NCI-H2029 treated with DMSO at 0.1 percent for 48 hours (cell line): ENCODE data around the gene NKRF.
A peak's percentile ranks its signal among the peaks of the same experiment; 100 is the strongest.

Experiments
- DNase-seq: peaks from one replicate; lab custom pipeline; 2025; lab: John Stamatoyannopoulos, UW

Gene NKRF

DNA sequence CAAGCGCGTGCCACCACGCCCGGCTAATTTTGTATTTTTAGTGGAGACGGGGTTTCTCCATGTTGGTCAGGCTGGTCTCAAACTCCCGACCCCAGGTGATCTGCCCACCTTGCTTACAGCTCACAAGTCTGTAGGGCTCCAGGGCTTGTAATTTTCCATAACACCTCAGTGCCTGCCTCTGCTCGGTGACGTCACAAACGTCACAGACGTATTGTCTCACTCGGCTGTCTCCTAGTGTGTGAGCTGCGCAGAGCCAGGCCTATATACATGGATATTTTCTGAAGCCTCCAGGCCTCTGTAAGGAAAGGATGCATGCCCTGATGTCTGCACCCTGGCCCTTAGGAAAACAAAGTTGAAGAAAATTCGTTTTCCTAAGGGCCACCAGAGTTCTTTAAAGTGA lies 8.6 kb upstream of the NKRF start:
- DNase-seq: no peak

DNA sequence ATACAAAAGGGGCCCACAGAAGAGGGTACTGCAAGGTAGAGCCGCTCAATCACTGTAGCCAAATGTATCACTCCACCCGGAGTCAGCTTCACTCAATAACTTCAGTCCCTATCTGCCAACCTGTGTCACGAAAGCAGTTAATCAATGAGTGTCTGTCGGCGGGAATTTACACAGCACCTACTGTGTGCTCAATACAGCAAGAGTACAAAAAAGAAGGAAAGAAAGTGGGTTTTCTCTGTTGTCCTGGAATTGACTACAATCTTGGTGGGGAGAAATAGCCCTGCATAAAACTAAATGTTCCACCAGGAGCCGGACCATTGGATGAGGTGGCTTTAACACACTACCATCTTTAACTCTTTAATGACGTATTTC lies 780 bp upstream of the NKRF start:
- no peak for DNase-seq

DNA sequence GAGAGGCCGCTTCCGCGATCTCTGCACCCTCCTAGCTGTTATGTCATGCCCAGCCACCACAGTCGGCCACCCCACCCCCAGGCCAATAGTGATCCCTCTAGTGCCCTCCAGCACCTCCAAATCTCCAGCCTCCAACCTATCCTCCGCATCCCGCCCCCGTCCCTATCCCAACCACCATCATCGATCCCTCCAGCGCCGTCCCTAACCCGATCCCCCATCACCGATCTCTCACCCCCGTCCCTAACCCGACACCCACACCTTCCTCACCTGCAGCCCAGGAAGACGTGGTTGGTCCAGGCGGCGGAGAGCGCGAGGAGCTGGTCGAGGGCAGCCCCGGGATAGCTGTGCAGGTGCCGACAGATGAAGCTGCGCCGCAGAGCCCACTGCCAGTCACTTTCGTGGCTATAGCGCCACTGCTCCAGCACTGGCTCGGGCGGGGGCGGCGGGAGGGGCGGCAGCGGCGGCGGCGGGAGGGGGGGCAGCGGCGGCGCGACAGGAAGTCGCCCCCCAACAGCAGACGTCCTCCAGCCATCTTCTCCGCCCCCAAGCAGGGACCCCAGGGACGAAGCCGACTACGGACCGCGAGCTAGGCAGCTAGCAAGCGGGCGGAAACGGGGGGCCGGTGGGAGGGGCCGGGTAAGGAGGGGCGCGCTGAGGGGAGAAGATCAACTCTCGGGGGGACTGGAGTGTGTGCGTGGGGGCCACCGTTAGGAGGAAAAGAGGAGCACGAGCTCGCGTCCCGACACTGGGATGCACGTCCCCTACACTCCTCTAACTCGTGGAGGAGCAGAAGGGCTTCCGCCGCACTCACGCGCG lies 552 bp downstream of the NKRF start:
- no peak for DNase-seq

DNA sequence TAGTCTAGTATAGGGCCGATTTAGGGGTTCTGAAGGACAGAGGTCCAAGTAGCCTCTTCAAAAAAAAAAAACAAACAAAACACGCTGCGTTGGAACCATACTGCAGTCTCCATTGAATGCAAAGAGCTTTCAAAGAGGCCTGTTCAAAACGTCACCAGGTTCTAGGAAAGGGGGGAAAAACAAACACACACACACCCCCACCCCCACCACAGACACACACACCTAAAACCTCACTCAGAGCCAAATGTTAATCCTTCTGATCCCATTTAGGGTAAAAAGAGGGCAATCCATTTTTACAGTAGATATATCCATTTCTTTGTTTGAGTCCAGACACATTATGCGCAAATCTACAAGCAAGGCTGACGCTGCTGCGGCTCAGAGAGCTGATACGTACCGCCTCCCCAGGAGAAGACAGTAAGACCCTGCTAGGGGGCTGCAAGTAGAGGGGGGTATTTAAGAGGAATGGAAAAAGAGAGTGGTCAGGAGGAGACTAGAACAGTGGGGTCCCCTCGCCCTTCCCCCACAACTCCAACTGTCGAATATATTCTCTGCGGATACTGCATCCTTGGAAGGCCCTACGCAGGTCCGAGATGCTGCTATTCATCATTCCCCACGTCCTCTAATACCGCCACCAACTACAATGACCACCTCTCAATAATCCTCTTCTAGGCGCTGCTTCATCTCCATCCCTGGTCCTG lies 1.3 kb downstream of the NKRF start:
- DNase-seq: no peak

DNA sequence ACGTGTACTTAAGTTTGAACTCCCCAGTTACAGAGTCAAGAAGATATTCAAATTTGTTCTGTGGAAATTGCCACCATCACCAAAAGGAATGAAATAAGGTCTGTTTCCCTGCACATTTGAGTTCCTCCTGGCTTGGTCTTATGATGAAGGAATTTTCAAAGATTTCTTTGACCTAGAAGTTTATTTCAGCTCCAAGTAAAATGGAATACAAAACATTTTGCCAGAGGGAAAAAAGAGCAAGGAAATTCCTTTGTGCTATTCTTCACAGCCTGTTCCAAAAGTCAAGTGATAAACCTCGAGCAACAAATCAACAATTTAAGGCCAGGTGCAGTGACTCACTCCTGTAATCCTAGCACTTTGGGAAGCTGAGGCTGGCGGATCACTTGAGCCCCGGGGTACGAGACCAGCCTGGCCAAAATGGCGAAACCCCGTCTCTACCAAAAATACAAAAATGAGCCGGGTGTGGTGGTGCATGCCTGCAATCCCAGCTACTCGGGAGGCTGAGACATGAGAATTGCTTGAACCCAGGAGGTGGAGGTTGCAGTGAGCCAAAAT lies 3.4 kb downstream of the NKRF start:
- DNase-seq: no peak

DNA sequence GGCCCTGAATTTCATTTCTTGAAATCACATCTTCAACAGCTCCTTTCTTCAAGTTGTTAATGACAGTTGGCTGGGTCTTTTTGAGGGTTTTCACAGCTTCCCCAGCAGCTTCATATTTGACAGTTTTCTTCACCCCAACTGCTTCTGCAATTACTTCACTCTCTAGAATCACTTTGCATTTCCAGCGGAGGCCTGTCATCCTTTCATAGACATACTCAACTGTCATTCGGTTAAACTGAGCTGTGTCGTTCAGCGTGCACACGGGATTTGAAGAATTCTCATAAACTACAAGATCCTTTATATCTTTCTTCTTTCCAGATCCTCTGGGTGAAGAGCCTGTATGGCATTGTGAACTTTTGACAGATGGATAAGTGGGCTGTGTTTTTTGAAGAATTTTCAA lies 16.4 kb downstream of the NKRF start:
- DNase-seq: no peak

DNA sequence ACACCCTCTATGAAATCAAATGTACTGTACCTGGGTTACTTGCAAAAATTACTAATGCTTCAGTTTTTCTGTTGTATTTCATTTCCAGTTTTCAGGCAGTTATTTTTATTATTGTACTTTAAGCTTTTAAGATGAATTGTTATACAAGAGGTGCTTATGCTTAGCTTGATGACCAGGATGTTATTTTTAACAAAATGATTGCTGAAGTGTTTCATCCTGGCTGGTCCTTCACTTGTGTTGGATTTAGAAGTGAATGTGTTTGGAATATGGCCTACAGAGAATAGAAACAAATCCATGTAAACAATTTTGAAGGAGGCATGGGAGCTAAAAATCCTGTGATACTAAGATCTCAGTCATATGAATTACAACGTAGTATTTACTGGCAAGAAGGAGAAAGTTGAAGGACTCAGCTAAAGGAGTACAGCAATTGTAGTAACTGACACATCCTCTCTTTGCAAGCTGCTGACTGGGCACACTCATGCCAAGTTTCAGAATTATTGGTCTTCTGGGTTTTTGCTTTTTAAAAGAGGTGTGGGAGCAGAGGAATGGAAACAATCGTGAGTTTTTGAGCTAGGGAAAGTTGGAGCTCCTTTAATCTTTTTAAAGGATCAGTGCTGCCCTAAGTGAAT lies 22.7 kb downstream of the NKRF start:
- DNase-seq: no peak

DNA sequence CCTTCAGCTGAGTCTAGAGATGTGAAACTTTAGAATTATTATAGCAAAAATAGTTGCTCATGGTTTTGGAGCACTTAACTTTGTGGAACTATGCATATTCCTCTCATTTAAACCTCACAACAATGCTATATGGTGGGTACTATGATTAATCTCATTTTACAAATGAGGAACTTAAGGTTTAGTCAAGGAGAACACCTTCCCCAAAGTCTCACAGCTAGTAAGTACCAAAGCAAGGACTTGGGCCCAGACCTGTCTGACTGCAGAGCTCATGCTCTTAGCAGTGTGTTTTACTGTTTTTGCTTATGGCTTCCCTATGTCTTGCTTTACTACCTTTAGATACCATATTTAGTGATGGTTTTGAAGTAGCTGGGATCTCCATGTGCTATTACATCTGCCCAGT lies 26.8 kb downstream of the NKRF start:
- no peak for DNase-seq

DNA sequence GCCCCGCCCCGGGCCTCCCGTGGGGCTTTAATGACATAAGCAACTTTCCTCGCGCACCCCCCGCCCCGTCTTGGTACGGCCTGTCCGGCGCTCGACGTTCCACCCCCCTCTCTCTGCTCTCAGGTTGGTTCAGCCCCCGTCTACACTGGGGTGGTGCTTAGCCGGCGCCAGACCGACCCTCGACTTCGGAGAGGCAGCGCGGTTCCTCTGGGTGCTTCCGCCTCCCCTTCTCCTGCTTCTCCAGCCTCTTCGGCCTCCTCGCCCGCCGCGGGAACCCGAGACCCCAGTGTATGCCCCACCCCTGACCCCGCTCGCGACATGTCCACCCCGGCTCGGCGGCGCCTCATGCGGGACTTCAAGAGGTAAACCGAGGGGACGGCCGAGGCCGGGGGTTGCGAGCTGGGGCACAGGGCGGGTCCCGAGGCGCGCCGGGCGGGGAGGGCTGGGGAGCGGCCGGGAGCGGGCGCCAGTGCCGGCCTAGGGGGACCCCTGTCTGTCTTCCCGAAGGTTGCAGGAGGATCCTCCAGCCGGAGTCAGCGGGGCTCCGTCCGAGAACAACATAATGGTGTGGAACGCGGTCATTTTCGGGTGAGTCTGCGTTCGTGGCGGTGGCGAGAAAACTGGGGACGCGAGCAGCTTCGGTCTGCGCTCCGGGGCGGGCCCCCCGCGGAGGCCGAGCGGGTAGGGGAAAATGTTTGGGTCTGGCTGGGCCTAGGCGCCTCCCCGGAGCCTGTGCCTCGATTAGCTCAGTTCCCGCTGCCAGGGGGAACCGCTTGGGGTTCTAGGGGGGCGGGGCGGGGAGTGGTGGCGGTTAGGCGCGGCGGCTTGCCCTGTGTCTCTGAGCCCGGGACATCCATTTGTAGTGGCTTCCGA lies 31.6 kb downstream of the NKRF start, which contains the start of gene UBE2A:
Gene UBE2A (plus strand): TSS at position 170 of the 873 bp plus-strand sequence. CDS start 149 bp downstream, at position 319.
- peak; percentile 30 for DNase-seq

DNA sequence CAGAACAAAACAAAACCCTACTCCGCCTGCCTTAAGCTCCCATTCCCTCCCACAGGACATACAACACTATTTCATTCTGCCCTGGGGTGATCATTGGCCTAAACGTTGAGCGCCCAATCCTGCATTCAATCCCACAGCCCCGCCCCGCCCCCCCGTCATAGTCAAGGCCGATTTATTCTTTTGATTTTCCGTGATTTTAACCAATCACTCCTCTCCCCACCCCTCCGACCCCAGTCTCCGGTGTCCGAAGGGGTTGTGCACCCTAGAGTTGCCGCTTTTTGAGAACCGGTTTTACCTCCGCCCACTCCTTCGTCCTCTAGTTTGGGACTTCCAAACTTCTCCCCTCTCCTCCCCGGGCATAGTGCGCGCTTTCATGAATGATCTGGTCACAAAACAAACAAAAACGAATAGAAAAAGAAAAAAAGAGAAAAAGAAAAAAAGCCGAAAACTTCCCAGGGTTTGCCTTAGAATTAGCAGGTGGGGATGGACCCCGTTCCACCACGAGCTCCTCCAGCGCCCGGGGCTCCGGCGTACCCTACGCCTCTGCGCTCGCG lies 32.3 kb downstream of the NKRF start:
- no peak for DNase-seq

DNA sequence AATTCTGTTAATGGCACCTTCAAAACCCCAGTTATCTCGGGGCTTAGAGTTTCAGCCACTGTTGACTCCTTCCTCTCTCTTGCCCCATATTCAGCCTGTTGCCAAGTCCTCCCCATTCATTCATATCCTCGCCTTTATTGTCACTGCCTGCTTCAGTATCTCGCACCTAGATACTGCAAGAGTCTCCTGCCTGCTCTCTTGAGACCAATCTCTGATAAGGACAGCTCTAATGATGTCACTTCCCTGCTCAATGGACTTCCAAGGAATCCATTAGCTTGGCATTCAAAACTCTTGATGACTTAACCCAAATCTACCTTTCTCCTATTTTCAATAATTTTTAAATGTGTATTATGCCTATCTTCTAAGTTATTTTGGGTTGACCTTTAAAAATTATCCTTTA lies 33.0 kb downstream of the NKRF start:
- no peak for DNase-seq

DNA sequence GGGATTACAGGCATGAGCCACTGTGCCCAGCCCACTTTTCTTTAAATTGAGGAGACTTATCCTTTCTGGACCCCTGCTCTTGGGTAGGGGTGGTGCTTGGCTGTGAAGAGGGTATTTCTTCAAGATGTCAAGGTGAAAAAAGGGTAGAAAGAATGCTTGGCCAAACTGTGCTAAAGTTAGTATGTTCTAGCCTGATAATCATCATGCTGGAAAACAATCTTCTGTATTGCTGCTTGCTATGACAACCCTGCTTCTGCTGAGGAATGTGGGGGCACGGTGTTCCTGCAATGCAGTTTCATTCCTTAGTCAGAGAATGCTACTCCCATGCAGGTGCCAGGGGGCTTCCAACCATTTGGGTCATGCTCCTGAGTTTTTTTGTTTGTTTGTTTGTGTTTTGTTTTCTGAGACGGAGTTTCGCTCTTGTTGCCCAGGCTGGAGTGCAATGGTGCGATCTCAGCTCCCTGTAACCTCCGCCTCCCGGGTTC lies 35.8 kb downstream of the NKRF start:
- no peak for DNase-seq

DNA sequence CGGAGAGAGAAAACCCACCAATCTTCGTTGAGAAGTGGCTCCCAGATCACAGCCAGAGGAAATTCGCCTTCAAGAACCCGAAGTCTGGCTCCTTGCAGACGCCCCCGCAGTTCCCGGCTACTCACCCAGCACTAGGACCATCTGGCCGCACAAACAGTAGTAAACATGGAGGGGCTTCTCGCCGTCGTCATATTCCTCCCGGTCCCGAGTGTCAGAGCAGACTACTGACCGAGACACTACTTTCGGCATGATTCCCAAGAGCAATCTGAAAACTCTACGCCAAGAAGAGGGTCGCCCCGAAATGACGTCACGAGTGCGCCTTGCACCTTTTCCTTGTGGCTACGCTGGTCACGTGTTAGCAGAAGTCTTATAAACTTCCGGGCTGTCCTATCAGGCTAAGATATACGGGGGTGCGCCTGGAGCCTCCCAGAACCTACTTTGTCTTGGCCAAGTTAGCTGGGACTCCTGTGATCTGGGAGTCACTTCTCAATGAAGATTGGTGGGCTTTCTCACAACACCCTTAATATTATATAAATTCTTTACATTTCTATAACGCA lies 41.0 kb downstream of the NKRF start, which contains the start of gene STEEP1:
Gene STEEP1 (minus strand): TSS at position 303 of the 557 bp plus-strand sequence. CDS start 54 bp downstream, at position 249.
- DNase-seq: peak; percentile 84

DNA sequence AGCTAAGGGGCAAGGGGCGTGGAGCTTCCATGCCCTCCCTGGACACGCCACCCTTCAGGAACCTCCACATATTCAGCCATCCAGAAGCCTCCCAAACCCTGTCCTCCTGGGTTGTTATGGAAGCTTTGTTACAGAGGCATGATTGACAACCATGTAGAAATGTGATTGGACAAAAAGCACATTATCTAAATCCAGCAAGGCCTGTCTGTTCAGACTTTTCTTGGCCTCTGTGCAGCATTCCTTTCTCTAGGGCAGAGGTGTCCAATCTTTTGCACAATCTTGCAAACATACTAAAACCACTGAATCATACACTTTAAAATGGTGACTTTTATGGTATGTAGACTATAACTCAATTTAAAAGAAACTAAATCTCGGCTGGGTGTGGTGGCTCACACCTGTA lies 53.7 kb downstream of the NKRF start:
- no peak for DNase-seq

DNA sequence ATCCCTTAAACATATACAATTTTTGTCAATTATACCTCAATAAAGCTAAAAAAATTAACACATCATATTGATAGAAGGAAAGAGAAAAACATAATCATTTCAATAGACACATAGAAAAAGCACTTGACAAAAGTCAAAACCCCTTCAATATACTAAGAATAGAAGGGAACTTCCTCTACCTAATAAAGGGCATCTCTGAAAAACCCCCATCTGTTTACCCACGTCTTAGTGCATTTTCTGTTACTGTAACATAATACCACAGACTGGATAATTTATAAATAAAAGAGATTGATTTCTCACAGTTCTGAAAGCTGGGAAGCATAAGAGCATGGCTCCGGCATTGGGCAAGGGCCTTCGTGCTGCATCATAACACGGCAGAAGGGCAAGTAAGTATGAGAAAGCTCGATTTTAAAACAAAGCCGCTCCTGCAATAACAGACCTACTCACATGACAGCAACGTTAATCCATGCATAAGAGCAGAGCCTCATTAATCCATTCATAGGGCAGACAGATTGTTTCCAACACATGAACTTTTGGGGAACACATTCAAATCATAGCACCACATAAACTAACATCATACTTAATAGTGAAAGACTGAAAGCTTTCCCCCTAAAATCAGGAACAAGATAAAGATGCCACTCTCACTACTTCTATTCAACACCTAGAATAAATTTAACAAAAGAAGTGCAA lies 56.8 kb downstream of the NKRF start:
- no peak for DNase-seq

DNA sequence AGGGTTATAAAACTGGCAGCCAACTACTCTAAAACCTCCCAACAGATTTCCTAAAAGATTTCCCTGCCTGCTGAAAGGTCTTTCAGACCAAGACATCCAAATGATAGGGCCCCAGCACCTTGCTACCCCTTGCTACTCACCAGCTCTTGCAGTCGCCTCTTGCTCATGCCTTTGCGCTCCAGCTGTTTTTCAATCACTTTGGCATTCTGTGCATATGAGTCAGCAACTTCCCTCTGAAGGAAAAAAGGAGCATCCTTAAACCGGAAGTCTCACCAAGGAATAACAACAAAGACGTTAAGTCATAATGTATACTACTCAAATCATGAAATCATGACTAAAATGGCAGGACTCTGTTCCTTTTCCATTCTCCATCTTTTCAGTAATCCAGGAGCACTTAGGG lies 65.0 kb downstream of the NKRF start:
- no peak for DNase-seq

DNA sequence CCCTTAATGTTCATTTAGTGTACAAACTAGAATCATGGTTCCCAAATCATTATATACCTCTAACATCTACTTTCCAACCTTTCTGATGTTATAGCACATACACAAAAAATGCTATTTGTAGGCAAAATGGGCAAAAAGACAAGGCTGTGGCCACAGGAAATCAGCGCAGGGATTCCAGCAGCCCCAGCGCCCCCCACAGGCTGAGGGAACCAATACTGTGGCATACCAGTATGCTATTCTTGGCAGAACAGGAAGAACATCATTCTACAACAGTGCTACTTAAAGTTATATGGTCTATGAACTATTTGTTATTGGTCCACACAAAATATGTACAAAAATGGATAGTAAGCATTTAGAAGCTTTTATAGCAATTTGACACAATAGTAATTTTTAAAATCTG lies 66.4 kb downstream of the NKRF start:
- DNase-seq: no peak
